ENCODE results near the gene CALCR.

DNA sequence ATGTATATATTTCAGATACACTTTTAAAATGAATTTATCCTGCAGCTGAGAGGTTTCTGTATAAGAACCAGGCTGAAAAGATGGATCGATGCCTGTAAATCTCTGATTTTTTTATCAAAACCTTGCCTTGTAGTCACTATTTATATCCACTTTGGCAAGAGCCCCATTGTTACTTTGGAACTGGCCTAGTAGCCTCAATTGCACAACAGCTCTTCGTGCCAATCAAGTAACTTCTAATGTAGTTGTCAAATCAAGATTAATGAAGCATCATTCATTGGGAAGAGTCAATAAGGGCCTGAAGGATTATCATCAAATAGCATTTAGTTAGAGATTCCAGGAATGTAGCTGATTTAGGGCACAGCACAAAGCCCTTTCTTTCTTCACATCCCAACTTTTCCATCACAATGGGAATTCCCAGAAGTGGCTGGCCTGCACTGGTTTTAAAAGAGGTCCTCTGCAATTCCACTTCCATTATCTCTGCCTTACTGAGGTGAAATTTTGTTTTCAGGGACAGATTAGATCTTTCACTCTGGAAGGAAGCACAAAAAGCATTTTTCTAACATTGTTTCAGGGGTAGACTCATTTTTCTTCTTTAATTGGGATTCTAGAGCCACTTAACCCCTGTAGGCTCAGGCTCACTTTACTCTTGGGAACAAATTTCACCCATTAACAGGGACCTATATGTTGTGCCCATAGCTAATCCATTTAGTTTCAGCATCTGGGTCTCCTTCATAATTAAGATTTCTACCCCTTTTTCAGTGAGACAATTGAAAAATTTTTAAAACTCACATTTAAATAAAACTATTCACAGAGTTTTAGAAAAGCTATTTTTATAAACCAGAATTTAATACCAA, 97.8 kb downstream of the CALCR start:
- no peak for TF ChIP-seq POLR2A (IDR thresholded peaks at IDR 0.05)
- TF ChIP-seq, protein P1, sequence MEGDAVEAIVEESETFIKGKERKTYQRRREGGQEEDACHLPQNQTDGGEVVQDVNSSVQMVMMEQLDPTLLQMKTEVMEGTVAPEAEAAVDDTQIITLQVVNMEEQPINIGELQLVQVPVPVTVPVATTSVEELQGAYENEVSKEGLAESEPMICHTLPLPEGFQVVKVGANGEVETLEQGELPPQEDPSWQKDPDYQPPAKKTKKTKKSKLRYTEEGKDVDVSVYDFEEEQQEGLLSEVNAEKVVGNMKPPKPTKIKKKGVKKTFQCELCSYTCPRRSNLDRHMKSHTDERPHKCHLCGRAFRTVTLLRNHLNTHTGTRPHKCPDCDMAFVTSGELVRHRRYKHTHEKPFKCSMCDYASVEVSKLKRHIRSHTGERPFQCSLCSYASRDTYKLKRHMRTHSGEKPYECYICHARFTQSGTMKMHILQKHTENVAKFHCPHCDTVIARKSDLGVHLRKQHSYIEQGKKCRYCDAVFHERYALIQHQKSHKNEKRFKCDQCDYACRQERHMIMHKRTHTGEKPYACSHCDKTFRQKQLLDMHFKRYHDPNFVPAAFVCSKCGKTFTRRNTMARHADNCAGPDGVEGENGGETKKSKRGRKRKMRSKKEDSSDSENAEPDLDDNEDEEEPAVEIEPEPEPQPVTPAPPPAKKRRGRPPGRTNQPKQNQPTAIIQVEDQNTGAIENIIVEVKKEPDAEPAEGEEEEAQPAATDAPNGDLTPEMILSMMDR (IDR thresholded peaks at IDR 0.05) = no peak
